ENCODE results near the gene TTLL11.

DNA sequence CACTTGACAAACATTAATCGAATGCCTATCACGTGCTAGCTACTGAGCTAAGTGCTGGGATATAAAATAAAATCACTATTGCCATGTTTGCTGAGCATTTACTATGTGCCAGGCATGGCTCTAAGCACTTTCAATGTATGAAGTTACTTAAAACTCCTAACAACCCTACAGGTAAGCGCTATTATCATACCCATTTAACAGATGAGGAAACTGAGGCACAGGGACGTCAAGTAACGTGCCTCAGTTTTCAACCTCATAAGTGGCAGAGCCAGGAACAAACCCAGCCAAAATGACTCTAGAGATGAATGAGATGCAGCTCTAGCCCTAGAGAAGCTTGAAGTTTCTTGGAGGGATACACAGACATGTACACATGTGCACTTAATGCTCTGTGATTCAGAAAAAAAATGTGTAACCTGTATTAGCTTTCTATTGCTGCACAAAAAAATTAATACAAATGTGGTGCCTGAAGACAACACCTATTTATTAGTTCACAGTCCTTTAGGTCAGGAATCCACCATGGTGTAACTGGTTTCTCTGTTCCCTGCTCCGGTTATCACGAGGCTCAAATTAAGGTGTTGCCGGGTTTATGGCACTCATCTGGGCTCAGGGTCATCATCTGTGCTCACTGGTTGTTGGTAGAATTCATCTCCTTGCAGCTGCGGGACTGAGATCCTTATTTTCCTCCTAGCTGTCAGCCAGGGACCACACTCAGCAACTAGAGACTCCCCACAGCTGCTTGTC, 33.7 kb downstream of the TTLL11 start:
- TF ChIP-seq CTCF (IDR thresholded peaks at IDR 0.05): no peak
- TF ChIP-seq ZFX (IDR thresholded peaks at IDR 0.05; ENCODE audit: borderline replicate concordance): no peak

Data from 22Rv1 (cell line).